GM12878 (cell line): ENCODE data around the gene SNCAIP. TPM values are rescaled to one million over a fixed set of nuclear protein-coding genes. Genes with fewer than 3 reads are reported as not detected.
A peak's percentile ranks its signal among the peaks of the same experiment; 100 is the strongest.

Source experiments
- ATAC-seq: fragments of 200-7000 bp; cut with Tn5 transposase; 3 replicates; pipeline ENCODE4 v1.9.1; 2020; ENCODE audit warnings: mild to moderate bottlenecking, moderate library complexity
- BruUV-seq: library from RNA; stranded (reverse); fragments of 400-500 nt; replicated peaks from 2 replicates; lab custom pipeline; 2021; lab: Mats Ljungman, UMichigan
- CTCF ChIA-PET: fragments of 300-600 bp; sonication (Branson Sonifier 250); formaldehyde crosslinking; extraction: SDS; loops from one replicate; lab custom pipeline; 2021; ENCODE audit warnings: inconsistent platforms; lab: Yijun Ruan, JAX
- POLR2A ChIA-PET: fragments of 350-600 bp; formaldehyde crosslinking; extraction: SDS; loops from one replicate; lab custom pipeline; 2021; ENCODE audit warnings: inconsistent platforms; lab: Charles Lee
- RAD21 ChIA-PET: fragments of 300-600 bp; sonication (Branson Sonifier 250); formaldehyde crosslinking; loops from one replicate; lab custom pipeline; 2023; ENCODE audit warnings: antibody characterized with exemption; ENCODE audit not compliant: unreplicated experiment; lab: Charles Lee
- SMC1A ChIA-PET: fragments of 300-600 bp; sonication (Branson Sonifier 250); formaldehyde crosslinking; loops from one replicate; lab custom pipeline; 2023; ENCODE audit not compliant: unreplicated experiment, uncharacterized antibody; lab: Charles Lee
- DNase-seq: peaks from one replicate; pipeline ENCODE4 v3.0.0-alpha.2; 2011; ENCODE audit warnings: low read depth, low spot score
- FAIRE-seq: peaks from 3 replicates; lab custom pipeline; 2011; peaks lifted over from hg19 to GRCh38; lab: Jason Lieb, UNC
- H2AFZ ChIP-seq: 2 replicates; pipeline ENCODE4 v1.6.0; 2011; ENCODE audit warnings: low read depth, low read length, control low read depth; ENCODE audit not compliant: control insufficient read depth
- H3K27ac ChIP-seq: 2 replicates; pipeline ENCODE4 v1.5.1; 2011; ENCODE audit warnings: control low read depth; ENCODE audit not compliant: control insufficient read depth, insufficient read depth
- H3K27me3 ChIP-seq, 2 experiments: replicated peaks in 1 of 2; 2 replicates each; pipeline versions ENCODE4 v1.6.0 to v1.6.1; 2011; ENCODE audit warnings: low read length in 1 of 2; ENCODE audit not compliant: control insufficient read depth in 2 of 2, insufficient read depth in 2 of 2
- H3K36me3 ChIP-seq, 2 experiments: 2 replicates each; pipeline ENCODE4 v1.5.1; 2011; ENCODE audit warnings: low read length in 1 of 2; ENCODE audit not compliant: control insufficient read depth in 2 of 2, insufficient read depth in 2 of 2
- H3K4me1 ChIP-seq: 2 replicates; pipeline ENCODE4 v1.6.1; 2011; ENCODE audit warnings: mild to moderate bottlenecking, low read length, moderate library complexity, mixed read lengths; ENCODE audit not compliant: control insufficient read depth, insufficient read depth
- H3K4me2 ChIP-seq: 2 replicates; pipeline ENCODE4 v1.6.0; 2011; ENCODE audit warnings: control low read depth; ENCODE audit not compliant: control insufficient read depth, insufficient read depth
- H3K4me3 ChIP-seq: fragments of 200-600 bp; sonication (generic); 2 replicates; pipeline ENCODE4 v1.5.1; 2016
- H3K79me2 ChIP-seq: 2 replicates; pipeline ENCODE4 v1.6.0; 2011; ENCODE audit warnings: low read length; ENCODE audit not compliant: control insufficient read depth, insufficient read depth
- H3K9ac ChIP-seq: 2 replicates; pipeline ENCODE4 v1.8.0; 2011; ENCODE audit warnings: low read length, control low read depth, mixed read lengths; ENCODE audit not compliant: control insufficient read depth, insufficient read depth
- H3K9me3 ChIP-seq: replicated peaks from 3 replicates; pipeline ENCODE4 v1.5.1; 2011; ENCODE audit warnings: mild to moderate bottlenecking, low read length; ENCODE audit not compliant: control insufficient read depth, insufficient read depth
- H4K20me1 ChIP-seq: 2 replicates; pipeline ENCODE4 v1.6.0; 2011; ENCODE audit not compliant: control insufficient read depth, insufficient read depth
- BCL3 ChIP-seq: IDR thresholded peaks from 2 replicates; pipeline ENCODE4 v1.6.1; 2011; ENCODE audit warnings: borderline replicate concordance, low read depth, mild to moderate bottlenecking, moderate library complexity, low read length; ENCODE audit not compliant: insufficient read depth, poor library complexity, severe bottlenecking
- CBX5 ChIP-seq: sonication (generic); IDR thresholded peaks from 2 replicates; pipeline ENCODE4 v1.6.1; 2016; ENCODE audit warnings: low read depth, moderate library complexity, mild to moderate bottlenecking, inconsistent platforms
- EED ChIP-seq: sonication (generic); IDR thresholded peaks from 2 replicates; pipeline ENCODE4 v1.6.1; 2016; ENCODE audit warnings: antibody characterized with exemption, low read depth
- FOXM1 ChIP-seq: IDR thresholded peaks from 2 replicates; pipeline ENCODE4 v1.6.1; 2012; ENCODE audit warnings: low read depth, mild to moderate bottlenecking, inconsistent platforms, low read length, moderate library complexity
- HDAC6 ChIP-seq: fragments of 200-600 bp; sonication (generic); IDR thresholded peaks from one replicate; pipeline ENCODE4 v1.8.0; 2017; ENCODE audit warnings: antibody characterized with exemption; ENCODE audit not compliant: unreplicated experiment
- HDGF ChIP-seq: fragments of 450-650 bp; IDR thresholded peaks from 2 replicates; pipeline ENCODE4 v1.6.1; 2016; ENCODE audit warnings: antibody characterized with exemption
- MTA2 ChIP-seq: fragments of 450-650 bp; IDR thresholded peaks from 2 replicates; pipeline ENCODE4 v1.6.1; 2016; ENCODE audit warnings: low read depth, mild to moderate bottlenecking, moderate library complexity
- MTA3 ChIP-seq: IDR thresholded peaks from 2 replicates; pipeline ENCODE4 v1.6.1; 2012; ENCODE audit warnings: low read length, inconsistent platforms, borderline replicate concordance
- NFIC ChIP-seq: IDR thresholded peaks from 2 replicates; pipeline ENCODE4 v1.6.1; 2012; ENCODE audit warnings: low read depth, mild to moderate bottlenecking, inconsistent platforms, low read length, moderate library complexity
- RCOR1 ChIP-seq: conservative IDR thresholded peaks from 2 replicates; pipeline ENCODE4 v1.6.1; 2012; ENCODE audit warnings: low read depth, low read length, improper control_type of control experiment
- RELA ChIP-seq: fragments of 450-650 bp; IDR thresholded peaks from 2 replicates; pipeline ENCODE4 v1.8.0; 2014; ENCODE audit warnings: borderline replicate concordance; ENCODE audit not compliant: partially characterized antibody
- RUNX3 ChIP-seq: IDR thresholded peaks from 2 replicates; pipeline ENCODE4 v1.6.1; 2012; ENCODE audit warnings: low read length, inconsistent platforms
- SKIL ChIP-seq: fragments of 450-650 bp; IDR thresholded peaks from 2 replicates; pipeline ENCODE4 v1.6.1; 2017; ENCODE audit warnings: mild to moderate bottlenecking, low read depth, inconsistent platforms; ENCODE audit not compliant: poor library complexity, severe bottlenecking
- ZNF592 ChIP-seq: fragments of 450-650 bp; IDR thresholded peaks from 2 replicates; pipeline ENCODE4 v1.6.1; 2017; ENCODE audit warnings: mild to moderate bottlenecking, moderate library complexity
- in situ Hi-C: fragments of 300-500 bp; cut with MboI; formaldehyde crosslinking; loops from 9 replicates; pipeline ENCODE4 v1.14.3; 2018; ENCODE audit warnings: mixed read lengths
- intact Hi-C: fragments of 100-400 bp; cut with micrococcal nuclease; formaldehyde crosslinking; loops from one replicate; pipeline ENCODE4 v1.14.2; 2022; ENCODE audit not compliant: unreplicated experiment
- polyA plus RNA-seq, 11 experiments: library from polyadenylated mRNA; depleted of rRNA in 4 of 11; unstranded in 6 of 11; stranded (reverse) in 5 of 11; fragments of >200 nt; fragmentation: Nextera tagmentation in 4 of 11; fragmentation: Illumina TruSeq in 1 of 11; extraction: Ambion mirVana in 4 of 11; extraction: Trizol in 1 of 11; gene quantifications; 1 replicate in 1 of 11; 2 replicates in 10 of 11; pipeline versions ENCODE4 v1.2.1 to v1.2.3, GENCODE V29; 2011 to 2016; ENCODE audit warnings: inconsistent platforms in 2 of 11, missing spikeins in 2 of 11, low read depth in 1 of 11
- total RNA-seq, 4 experiments: library from RNA; depleted of rRNA in 3 of 4; stranded (reverse); fragments of >200 nt in 3 of 4; fragmentation: Illumina TruSeq in 1 of 4; extraction: Trizol in 1 of 4; gene quantifications; 2 replicates each; pipeline versions ENCODE4 v1.2.1 to v1.2.3, GENCODE V29; 2013 to 2021

The SNCAIP gene
- total and polyA plus RNA-seq, 10 of the 15 experiments (the other 5 are each of a cell fraction or from before 2014, with no cell fraction given) = 0.03 to 0.62 (median 0.16) TPM; not detected in 1

DNA sequence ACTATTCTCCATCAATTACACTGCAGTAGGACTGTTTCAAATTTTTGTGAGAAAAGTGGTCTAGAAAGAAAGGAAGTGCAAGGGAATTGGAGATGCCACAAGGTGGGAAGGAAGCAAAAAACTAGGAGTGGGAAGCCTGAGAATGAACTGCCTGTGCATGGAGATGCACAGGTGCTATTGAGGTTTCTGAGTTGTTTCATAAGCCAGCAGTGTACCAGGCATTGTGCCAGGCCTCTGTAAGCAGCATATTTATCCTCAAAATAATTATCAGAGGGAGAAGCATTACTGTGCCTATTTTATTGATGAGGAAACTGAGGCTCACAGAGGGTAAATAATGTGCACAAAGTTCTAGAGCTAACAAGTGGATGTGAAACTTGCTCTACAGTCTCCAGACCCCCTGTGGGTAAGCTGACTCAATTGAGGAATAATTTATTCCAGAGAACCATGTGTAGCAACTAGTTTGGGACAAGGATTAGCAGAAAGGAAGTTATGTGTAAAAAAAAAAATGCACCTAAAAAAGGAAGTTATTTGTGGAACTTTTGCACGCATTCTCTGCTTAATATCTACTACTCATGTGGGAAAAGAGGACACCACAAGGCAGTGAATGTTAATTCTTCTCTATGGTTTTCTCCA is 96.7 kb downstream of the SNCAIP start (continued):
- TF ChIP-seq EED = peak; percentile 56; the same call in 1 of the 2 replicates
- peak; percentile 42; the same call in 1 of the 2 replicates for TF ChIP-seq NFIC
- peak; percentile 63 for TF ChIP-seq RUNX3
- TF ChIP-seq ZNF592 = no peak
- no peak for TF ChIP-seq HDGF
- TF ChIP-seq MTA2 = no peak

DNA sequence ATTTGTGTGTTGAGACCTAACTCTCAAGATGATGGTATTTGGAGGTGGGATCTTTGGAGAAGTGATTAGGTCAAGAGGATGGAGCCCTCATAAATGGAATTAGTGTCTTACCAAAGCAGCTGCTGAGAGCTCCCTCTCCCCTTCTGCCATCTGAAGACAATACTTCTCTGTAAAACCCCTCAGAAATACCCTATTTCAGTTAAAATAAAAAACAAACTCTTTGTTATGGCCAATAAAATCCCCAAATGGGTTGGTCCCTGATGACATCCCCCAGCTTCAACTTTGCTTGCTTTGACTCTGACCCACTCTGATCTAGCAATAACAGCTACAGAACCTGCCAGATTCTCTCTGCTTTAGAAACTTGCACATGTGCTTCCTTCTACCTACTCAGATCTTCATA is 100.9 kb downstream of the SNCAIP start:
- FAIRE-seq (no peak), DNase-seq (no peak), ATAC-seq (peak; percentile 67)
- Histone ChIP-seq H3K27ac (peak overlapping the region; percentile 48), H3K9me3 (no peaks in the 10 kb centered on the region), H3K4me1 (peaks cover 20% of the 10 kb centered on the region), H3K9ac (no peak overlapping the region), H3K27me3 (no peaks in the 10 kb centered on the region), H3K4me2 (no peak overlapping the region; the same call in 1 of the 2 replicates), H3K79me2 (no peaks in the 10 kb centered on the region), H2AFZ (peak overlapping the region; percentile 10; the same call in 1 of the 2 replicates), H4K20me1 (no peaks in the 10 kb centered on the region), H3K4me3 (no peak overlapping the region), H3K36me3 (no peaks in the 10 kb centered on the region)
- ChIA-PET POLR2A (interaction anchor here (0.8 kb wide), 1 partner anchor 20 kb away, joined by 4 read pairs; no protein-coding TSS in a partner anchor), CTCF (interaction anchor here (1.0 to 6.0 kb wide), 6 partner anchors 8 to 586 kb away, joined by 3 to 65 read pairs (median 8); no protein-coding TSS in a partner anchor), RAD21 (interaction anchor here (0.7 to 4.2 kb wide), 11 partner anchors 41 to 451 kb away, joined by 3 to 35 read pairs (median 3); partner anchors contain the start of gene SRFBP1), SMC1A (interaction anchor here (1.0 to 2.2 kb wide), 12 partner anchors 8 to 216 kb away, joined by 3 to 16 read pairs (median 5); no protein-coding TSS in a partner anchor)
- in situ Hi-C loops = no loop called here
- intact Hi-C loops = loop anchor here (10.0 kb wide), 1 partner anchor 448 kb away; the partner anchor contains the start of gene SRFBP1
- no TSS peak for BruUV-seq
- TF ChIP-seq RELA (peak; percentile 20), BCL3 (peak; percentile 31), CBX5 (0 out of 2 replicates have a peak, but pooled peaks have one; percentile 67), HDAC6 (no peak), FOXM1 (0 out of 2 replicates have a peak, but pooled peaks have one; percentile 26), MTA3 (0 out of 2 replicates have a peak, but pooled peaks have one; percentile 16), RCOR1 (no peak), SKIL (no peak)
